LNCaP clone FGC (cell line): Measurements from ENCODE around the gene AKR1C4.

Source experiments
- DNase-seq: peaks from one replicate; pipeline ENCODE4 v3.0.0-alpha.2; 2011; ENCODE audit warnings: low read depth
- H3K4me3 ChIP-seq: 2 replicates; pipeline ENCODE4 v1.5.1; 2011; ENCODE audit warnings: mild to moderate bottlenecking, low read depth, low read length, control low read depth
- TF ChIP-seq, protein P1 (sequence below): IDR thresholded peaks from 2 replicates; pipeline ENCODE4 v1.5.1; 2012; ENCODE audit warnings: mild to moderate bottlenecking; ENCODE audit not compliant: control insufficient read depth, insufficient read depth; ENCODE audit errors: extremely low read depth

Gene AKR1C4

DNA sequence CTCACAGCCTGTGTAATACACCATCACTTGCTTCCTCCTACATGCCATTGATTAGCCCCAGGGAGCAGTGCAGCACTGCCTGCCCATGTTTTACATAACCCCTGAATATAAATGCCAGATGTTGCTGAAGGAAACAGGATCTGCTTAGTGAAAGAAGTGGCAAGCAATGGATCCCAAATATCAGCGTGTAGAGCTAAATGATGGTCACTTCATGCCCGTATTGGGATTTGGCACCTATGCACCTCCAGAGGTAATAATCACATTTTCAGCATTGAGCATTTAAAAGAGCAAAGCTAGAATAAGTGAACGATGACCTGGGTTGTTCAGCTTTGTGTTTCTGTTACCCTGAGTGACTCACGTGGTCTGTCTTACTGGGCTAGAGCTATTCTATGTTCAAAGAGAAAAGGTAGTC, at the start of gene AKR1C4:
Gene AKR1C4 (plus strand): TSS at position 136 of the 412 bp plus-strand sequence. CDS start 31 bp downstream, at position 167.
- no peak within 1 kb of the TSS for H3K4me3 ChIP-seq
- no peak for DNase-seq
- TF ChIP-seq, protein P1, sequence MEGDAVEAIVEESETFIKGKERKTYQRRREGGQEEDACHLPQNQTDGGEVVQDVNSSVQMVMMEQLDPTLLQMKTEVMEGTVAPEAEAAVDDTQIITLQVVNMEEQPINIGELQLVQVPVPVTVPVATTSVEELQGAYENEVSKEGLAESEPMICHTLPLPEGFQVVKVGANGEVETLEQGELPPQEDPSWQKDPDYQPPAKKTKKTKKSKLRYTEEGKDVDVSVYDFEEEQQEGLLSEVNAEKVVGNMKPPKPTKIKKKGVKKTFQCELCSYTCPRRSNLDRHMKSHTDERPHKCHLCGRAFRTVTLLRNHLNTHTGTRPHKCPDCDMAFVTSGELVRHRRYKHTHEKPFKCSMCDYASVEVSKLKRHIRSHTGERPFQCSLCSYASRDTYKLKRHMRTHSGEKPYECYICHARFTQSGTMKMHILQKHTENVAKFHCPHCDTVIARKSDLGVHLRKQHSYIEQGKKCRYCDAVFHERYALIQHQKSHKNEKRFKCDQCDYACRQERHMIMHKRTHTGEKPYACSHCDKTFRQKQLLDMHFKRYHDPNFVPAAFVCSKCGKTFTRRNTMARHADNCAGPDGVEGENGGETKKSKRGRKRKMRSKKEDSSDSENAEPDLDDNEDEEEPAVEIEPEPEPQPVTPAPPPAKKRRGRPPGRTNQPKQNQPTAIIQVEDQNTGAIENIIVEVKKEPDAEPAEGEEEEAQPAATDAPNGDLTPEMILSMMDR = no peak

DNA sequence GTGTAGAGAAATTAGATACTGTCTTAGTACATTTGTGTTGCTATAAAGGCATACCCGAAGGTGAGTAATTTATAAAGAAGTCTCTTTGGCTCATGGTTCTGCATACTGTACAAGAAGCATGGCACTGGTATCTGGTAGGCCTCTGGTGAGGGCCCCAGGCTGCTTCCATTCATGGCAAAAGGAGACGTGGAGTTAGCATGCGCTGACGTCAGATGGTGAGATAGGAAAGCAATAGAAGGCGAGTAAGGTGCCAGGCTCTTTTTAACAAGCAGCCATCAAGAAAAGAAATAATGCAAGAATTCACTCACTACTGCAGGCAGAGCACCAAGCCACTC, 49.8 kb upstream of the AKR1C4 start:
- TF ChIP-seq, protein P1 = no peak
- no peak for DNase-seq
- H3K4me3 ChIP-seq = no peak overlapping the region

DNA sequence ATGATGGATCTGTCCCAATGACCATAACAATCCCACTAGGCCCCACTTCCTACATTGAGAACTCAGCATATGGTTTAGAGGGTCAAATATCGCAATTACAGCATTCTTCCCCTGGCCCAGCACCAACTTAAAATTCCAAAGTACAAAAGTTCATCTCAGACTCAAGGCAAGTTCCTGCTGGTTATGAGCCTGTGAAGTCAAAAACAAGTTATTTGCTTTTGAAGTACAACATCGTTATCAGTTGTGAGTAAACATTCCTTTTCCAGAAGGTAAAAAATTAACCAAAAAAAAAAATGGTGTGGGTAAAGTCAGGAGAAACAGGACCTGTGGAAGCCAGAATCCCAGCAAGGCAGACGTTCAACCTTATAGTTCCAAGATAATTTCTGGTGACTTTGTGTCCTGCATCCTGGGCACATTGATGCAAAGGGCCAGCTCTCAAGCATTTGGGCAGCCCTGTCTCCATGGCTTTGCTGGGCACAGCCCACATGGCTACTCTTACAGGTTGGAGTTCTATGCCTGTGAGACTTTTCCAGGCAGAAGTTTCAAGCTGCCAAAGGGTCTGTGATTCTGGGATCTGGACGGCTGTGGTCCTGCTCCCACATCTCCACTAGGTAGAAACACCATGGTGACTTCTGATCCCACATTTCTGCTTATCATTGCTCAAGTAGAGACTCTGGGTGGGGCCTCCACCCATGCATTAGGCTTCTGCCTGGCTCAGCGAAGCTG, 49.2 kb upstream of the AKR1C4 start:
- no peak overlapping the region for H3K4me3 ChIP-seq
- DNase-seq = no peak
- TF ChIP-seq, protein P1 = no peak

DNA sequence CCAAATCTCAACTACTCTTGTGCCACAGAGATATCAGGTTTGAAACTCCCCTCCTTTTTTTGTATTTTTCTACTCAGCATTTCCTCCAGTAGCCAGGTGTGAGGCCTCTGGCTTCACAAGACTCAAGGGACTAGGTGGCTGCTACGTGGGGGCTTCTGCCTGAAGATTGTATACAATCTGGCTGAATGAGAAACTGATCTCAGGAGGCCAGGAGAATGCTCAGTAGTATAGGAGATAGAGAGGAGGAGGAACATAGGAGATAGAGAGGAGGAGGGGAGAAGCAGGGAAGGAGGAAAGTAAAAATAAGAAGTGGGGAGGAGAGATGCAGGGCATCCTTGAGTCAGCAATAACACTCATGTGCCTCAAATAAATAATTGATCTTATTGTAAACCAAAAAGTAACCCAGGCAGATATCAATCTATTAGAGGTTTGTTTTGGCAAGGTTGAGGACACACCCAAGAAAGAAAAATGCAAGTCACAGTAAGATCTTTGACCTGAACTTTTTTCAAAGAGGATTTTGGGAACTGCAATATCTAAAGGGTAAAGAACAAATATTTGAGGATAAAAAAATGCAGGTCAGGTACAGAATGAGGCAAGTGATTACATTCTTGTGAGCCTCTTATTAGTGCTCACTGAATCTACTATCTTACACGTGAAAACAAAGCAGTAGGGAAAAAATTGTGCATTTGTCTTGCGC, 48.5 kb upstream of the AKR1C4 start:
- DNase-seq = no peak
- no peak overlapping the region for H3K4me3 ChIP-seq
- TF ChIP-seq, protein P1 = no peak

DNA sequence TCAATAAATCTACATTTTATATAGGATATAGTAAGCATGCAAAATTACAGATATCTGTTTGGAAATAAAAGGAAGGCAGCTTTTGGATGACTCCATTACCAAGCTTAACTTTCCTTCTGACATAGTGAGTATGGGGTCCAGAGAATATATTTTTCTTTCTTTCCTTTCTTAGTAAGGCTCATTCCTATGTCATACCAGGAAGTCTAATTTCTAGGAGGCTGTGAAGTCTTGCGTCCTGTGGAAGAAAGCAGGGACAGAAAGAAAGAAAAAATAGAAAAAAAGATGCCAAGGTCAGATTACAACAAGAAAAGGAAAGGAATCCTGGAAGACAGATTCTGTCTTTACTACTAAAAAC, 48.0 kb upstream of the AKR1C4 start:
- TF ChIP-seq, protein P1 = no peak
- DNase-seq = no peak
- no peak overlapping the region for H3K4me3 ChIP-seq

DNA sequence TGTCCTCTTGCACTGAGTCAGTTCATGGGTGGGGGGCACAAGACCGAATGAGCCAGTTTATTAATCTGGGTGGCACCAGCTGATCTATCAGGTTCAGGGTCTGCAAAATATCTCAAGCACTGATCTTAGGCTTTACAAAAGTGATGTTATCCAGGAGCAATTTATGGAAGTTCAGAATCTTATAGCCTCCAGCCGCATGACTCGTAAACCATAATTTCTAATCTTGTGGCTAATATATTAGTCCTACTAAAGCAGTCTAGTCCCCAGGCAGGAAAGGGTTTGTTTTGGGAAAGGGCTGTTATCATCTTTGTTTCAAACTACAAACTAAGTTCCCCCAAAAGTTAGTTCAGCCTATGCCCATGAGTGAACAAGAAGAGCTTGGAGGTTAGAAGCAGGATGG, 45.6 kb upstream of the AKR1C4 start:
- TF ChIP-seq, protein P1 = no peak
- no peak for DNase-seq
- H3K4me3 ChIP-seq = no peak overlapping the region
